Caco-2 (cell line): Measurements from ENCODE around the gene GSG1L. TPM values are rescaled to one million over a fixed set of nuclear protein-coding genes. Genes with fewer than 3 reads are reported as not detected.

Source experiments
- BruUV-seq: library from RNA; stranded (reverse); fragments of 400-500 nt; replicated peaks from 2 replicates; lab custom pipeline; 2021; lab: Mats Ljungman, UMichigan
- CTCF ChIA-PET: fragments of 300-600 bp; sonication (Branson Sonifier 250); formaldehyde crosslinking; loops from one replicate; lab custom pipeline; 2022; ENCODE audit warnings: antibody characterized with exemption; lab: Charles Lee
- POLR2A ChIA-PET: fragments of 300-600 bp; sonication (Branson Sonifier 250); formaldehyde crosslinking; loops from one replicate; lab custom pipeline; 2022; ENCODE audit warnings: antibody characterized with exemption; lab: Charles Lee
- DNase-seq, 2 experiments: peaks; one replicate each; pipeline versions ENCODE4 v3.0.0 to v3.0.0-alpha.2; 2020 to 2022
- H3K27me3 ChIP-seq: replicated peaks from 2 replicates; pipeline ENCODE4 v1.6.0; 2011; ENCODE audit warnings: low read length; ENCODE audit not compliant: control insufficient read depth, insufficient read depth
- H3K36me3 ChIP-seq: 2 replicates; pipeline ENCODE4 v1.5.1; 2011; ENCODE audit warnings: low read length; ENCODE audit not compliant: control insufficient read depth, insufficient read depth
- H3K4me1 ChIP-seq: fragments of 250-450 bp; sonication (Bioruptor Pico); 2 replicates; pipeline ENCODE4 v1.5.1; 2020; ENCODE audit warnings: mild to moderate bottlenecking
- H3K4me3 ChIP-seq: 2 replicates; pipeline ENCODE4 v1.5.1; 2011; ENCODE audit warnings: low read depth, mild to moderate bottlenecking, control low read depth, low read length
- H3K9me3 ChIP-seq: fragments of 250-450 bp; sonication (Bioruptor Pico); 2 replicates; pipeline ENCODE4 v1.5.1; 2020; ENCODE audit warnings: mild to moderate bottlenecking, moderate library complexity
- H3K27ac Mint-ChIP-seq: one replicate; pipeline ENCODE4 v1.8.0; 2022; ENCODE audit warnings: mixed read lengths; ENCODE audit not compliant: unreplicated experiment
- H3K27me3 Mint-ChIP-seq: one replicate; pipeline ENCODE4 v1.8.0; 2022; ENCODE audit warnings: mixed read lengths; ENCODE audit not compliant: insufficient read depth, unreplicated experiment
- H3K36me3 Mint-ChIP-seq: one replicate; pipeline ENCODE4 v1.8.0; 2022; ENCODE audit warnings: mild to moderate bottlenecking, mixed read lengths; ENCODE audit not compliant: insufficient read depth, unreplicated experiment
- H3K4me1 Mint-ChIP-seq: one replicate; pipeline ENCODE4 v1.8.0; 2022; ENCODE audit warnings: low read depth, mixed read lengths; ENCODE audit not compliant: unreplicated experiment
- H3K4me3 Mint-ChIP-seq: one replicate; pipeline ENCODE4 v1.8.0; 2022; ENCODE audit warnings: mild to moderate bottlenecking, moderate library complexity, mixed read lengths; ENCODE audit not compliant: unreplicated experiment
- H3K9me3 Mint-ChIP-seq: one replicate; pipeline ENCODE4 v1.8.0; 2022; ENCODE audit warnings: mixed read lengths; ENCODE audit not compliant: unreplicated experiment
- intact Hi-C: fragments of 100-400 bp; cut with micrococcal nuclease; formaldehyde crosslinking; loops from one replicate; pipeline ENCODE4 v1.10.0; 2022; ENCODE audit not compliant: unreplicated experiment
- total RNA-seq: library from RNA; stranded (reverse); gene quantifications from 2 replicates; pipeline ENCODE4 v1.2.3, GENCODE V29; 2022
- TF ChIP-seq, protein P1 (sequence below), 2 experiments: fragments of 200-600 bp in 1 of 2; IDR thresholded peaks; 1 replicate in 1 of 2; 2 replicates in 1 of 2; pipeline versions ENCODE4 v1.5.1 to v1.8.0; 2011 to 2022; ENCODE audit warnings: antibody characterized with exemption in 1 of 2, control low read depth in 1 of 2, inconsistent platforms in 1 of 2, low read depth in 1 of 2, low read length in 1 of 2, mild to moderate bottlenecking in 1 of 2, moderate library complexity in 1 of 2; ENCODE audit not compliant: insufficient read depth in 1 of 2, severe bottlenecking in 1 of 2, unreplicated experiment in 1 of 2

GSG1L gene
- total RNA-seq, 1 experiment from 2014 or later: not detected

DNA sequence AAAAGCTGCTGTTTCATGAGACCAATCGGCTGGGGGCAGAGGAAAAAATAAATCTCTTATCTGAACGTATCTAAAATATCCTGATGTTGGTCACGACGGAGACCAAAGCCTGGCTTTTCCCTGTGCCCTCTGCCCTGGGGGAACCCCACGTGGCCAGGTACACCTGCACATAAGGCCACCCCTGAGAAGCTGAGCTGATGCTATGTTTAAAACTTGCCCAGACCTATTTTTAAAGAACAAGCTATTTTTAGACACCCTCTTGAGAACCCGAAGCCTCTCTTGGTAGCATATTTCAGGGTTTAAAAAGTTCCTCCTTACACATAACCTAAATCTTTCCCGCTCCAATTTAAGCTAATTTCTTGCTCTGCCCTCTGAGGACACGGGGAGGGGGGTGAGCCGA, 210.4 kb downstream of the GSG1L start:
- no peak overlapping the region for H3K4me3 ChIP-seq
- H3K4me1 Mint-ChIP-seq: peaks cover 11% of the 10 kb centered on the region
- BruUV-seq: no TSS peak
- ChIA-PET POLR2A (no interaction called here), CTCF (no interaction called here)
- H3K4me1 ChIP-seq: no peaks in the 10 kb centered on the region
- TF ChIP-seq, protein P1, sequence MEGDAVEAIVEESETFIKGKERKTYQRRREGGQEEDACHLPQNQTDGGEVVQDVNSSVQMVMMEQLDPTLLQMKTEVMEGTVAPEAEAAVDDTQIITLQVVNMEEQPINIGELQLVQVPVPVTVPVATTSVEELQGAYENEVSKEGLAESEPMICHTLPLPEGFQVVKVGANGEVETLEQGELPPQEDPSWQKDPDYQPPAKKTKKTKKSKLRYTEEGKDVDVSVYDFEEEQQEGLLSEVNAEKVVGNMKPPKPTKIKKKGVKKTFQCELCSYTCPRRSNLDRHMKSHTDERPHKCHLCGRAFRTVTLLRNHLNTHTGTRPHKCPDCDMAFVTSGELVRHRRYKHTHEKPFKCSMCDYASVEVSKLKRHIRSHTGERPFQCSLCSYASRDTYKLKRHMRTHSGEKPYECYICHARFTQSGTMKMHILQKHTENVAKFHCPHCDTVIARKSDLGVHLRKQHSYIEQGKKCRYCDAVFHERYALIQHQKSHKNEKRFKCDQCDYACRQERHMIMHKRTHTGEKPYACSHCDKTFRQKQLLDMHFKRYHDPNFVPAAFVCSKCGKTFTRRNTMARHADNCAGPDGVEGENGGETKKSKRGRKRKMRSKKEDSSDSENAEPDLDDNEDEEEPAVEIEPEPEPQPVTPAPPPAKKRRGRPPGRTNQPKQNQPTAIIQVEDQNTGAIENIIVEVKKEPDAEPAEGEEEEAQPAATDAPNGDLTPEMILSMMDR (IDR thresholded peaks at IDR 0.05; ENCODE audit: insufficient read depth in 1 of 2, low read depth in 1 of 2, low read length in 1 of 2, severe bottlenecking in 1 of 2, unreplicated experiment in 1 of 2): no peak
- no peaks in the 10 kb centered on the region for H3K36me3 ChIP-seq
- intact Hi-C loops: no loop called here
- no peaks in the 10 kb centered on the region; the same call in 1 of the 2 replicates for H3K27me3 ChIP-seq
- H3K9me3 ChIP-seq: no peaks in the 10 kb centered on the region
- H3K9me3 Mint-ChIP-seq: no peaks in the 10 kb centered on the region
- H3K4me3 Mint-ChIP-seq: no peak overlapping the region
- peaks cover 22% of the 10 kb centered on the region for H3K27me3 Mint-ChIP-seq
- DNase-seq: no peak
- no peak overlapping the region for H3K27ac Mint-ChIP-seq
- no peaks in the 10 kb centered on the region for H3K36me3 Mint-ChIP-seq

DNA sequence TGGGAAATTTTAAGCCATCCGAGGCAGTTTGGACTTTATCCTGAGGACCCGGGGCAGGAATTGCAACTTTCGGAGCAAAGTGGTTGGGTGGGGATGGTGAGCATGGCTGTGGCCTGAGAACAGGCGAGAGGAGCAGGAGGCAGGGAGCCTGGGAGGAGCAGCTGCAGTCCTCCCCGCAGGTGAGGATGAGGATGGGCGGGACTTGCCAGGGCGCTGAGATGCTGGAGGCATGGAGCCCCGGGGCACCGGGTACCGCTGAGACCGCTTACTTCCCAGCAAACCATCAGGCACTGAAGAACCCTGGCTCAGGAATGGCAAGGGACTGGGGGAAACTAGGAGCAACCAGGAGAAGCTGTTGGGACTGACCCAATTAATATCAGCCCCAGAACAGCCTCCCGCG, 210.8 kb downstream of the GSG1L start:
- no peaks in the 10 kb centered on the region; the same call in 1 of the 2 replicates for H3K27me3 ChIP-seq
- TF ChIP-seq, protein P1 (IDR thresholded peaks at IDR 0.05; ENCODE audit: insufficient read depth in 1 of 2, low read depth in 1 of 2, low read length in 1 of 2, severe bottlenecking in 1 of 2, unreplicated experiment in 1 of 2): no peak
- Mint-ChIP-seq H3K36me3 (no peaks in the 10 kb centered on the region), H3K27me3 (peaks cover 20% of the 10 kb centered on the region), H3K9me3 (no peaks in the 10 kb centered on the region), H3K4me1 (peaks cover 11% of the 10 kb centered on the region), H3K4me3 (no peak overlapping the region), H3K27ac (no peak overlapping the region)
- no peak overlapping the region for H3K4me3 ChIP-seq
- H3K9me3 ChIP-seq: no peaks in the 10 kb centered on the region
- ChIA-PET CTCF (no interaction called here), POLR2A (no interaction called here)
- H3K36me3 ChIP-seq: no peaks in the 10 kb centered on the region
- no TSS peak for BruUV-seq
- H3K4me1 ChIP-seq: no peaks in the 10 kb centered on the region
- peak in 1 of 2 experiments; percentile 4 for DNase-seq
- intact Hi-C loops: no loop called here

- no TSS peak for BruUV-seq
- Histone ChIP-seq H3K4me3 (no peak overlapping the region), H3K4me1 (no peaks in the 10 kb centered on the region), H3K9me3 (no peaks in the 10 kb centered on the region), H3K27me3 (no peaks in the 10 kb centered on the region; the same call in 1 of the 2 replicates), H3K36me3 (no peaks in the 10 kb centered on the region)
- intact Hi-C loops: no loop called here
- H3K4me3 Mint-ChIP-seq: no peak overlapping the region
- no peak overlapping the region for H3K27ac Mint-ChIP-seq
- H3K36me3 Mint-ChIP-seq: no peaks in the 10 kb centered on the region
- CTCF ChIA-PET: no interaction called here
- peaks cover 18% of the 10 kb centered on the region for H3K27me3 Mint-ChIP-seq
- H3K9me3 Mint-ChIP-seq: no peaks in the 10 kb centered on the region
- no peak for DNase-seq
- TF ChIP-seq, protein P1 (IDR thresholded peaks at IDR 0.05; ENCODE audit: insufficient read depth in 1 of 2, low read depth in 1 of 2, low read length in 1 of 2, severe bottlenecking in 1 of 2, unreplicated experiment in 1 of 2): no peak
- H3K4me1 Mint-ChIP-seq: peaks cover 11% of the 10 kb centered on the region
- POLR2A ChIA-PET: no interaction called here
These were observed 211.4 kb downstream of the GSG1L start for GRCh38 chr16:27852116-27852515.
